Lower lobe of right lung (tissue), 2 donors: ENCODE measurements around the gene TUNAR. TPM values are rescaled to one million over a fixed set of nuclear protein-coding genes. Genes with fewer than 3 reads are reported as not detected.
"Not testable (repeated sequence)": the region's sequence is repeated elsewhere in the genome, so short reads cannot be mapped to it uniquely, and the experiment has no call there.

ENCODE experiments used
- ATAC-seq, 2 donors: fragments of 200-7000 bp; cut with Tn5 transposase; one replicate each; pipeline ENCODE4 v1.9.1; 2020 to 2022; ENCODE audit warnings: mild to moderate bottlenecking in 2 of 2, moderate library complexity in 2 of 2
- DNase-seq: peaks from one replicate; pipeline ENCODE4 v3.0.0-alpha.2; 2020
- H3K27ac ChIP-seq: fragments of 200-600 bp; one replicate; pipeline ENCODE4 v1.8.0; 2022
- H3K27me3 ChIP-seq: fragments of 200-600 bp; one replicate; pipeline ENCODE4 v1.8.0; 2022; ENCODE audit warnings: low read depth
- H3K36me3 ChIP-seq: fragments of 200-600 bp; one replicate; pipeline ENCODE4 v1.8.0; 2022; ENCODE audit warnings: mild to moderate bottlenecking
- H3K4me1 ChIP-seq: fragments of 200-600 bp; one replicate; pipeline ENCODE4 v1.8.0; 2022
- H3K4me3 ChIP-seq: fragments of 200-600 bp; one replicate; pipeline ENCODE4 v1.8.0; 2022; ENCODE audit warnings: mild to moderate bottlenecking
- H3K9me3 ChIP-seq: fragments of 200-600 bp; one replicate; pipeline ENCODE4 v1.8.0; 2022
- intact Hi-C: fragments of 100-400 bp; cut with DNase I; formaldehyde crosslinking; loops from one replicate; pipeline ENCODE4 v1.11.0; 2022
- total RNA-seq: library from RNA; stranded (reverse); fragmentation: NEBNext Ultra II Directional; extraction: Animal tissue kit (Norgen Biotek cat#: 25700); gene quantifications from one replicate; pipeline ENCODE4 v1.2.1, GENCODE V29; 2021
- TF ChIP-seq, protein P1 (sequence below): fragments of 200-600 bp; IDR thresholded peaks from one replicate; pipeline ENCODE4 v1.8.0; 2022; ENCODE audit warnings: antibody characterized with exemption, mild to moderate bottlenecking
- donor health status: DM: no; HTN: yes; CAD: no; lungs with severe emphysema.

TUNAR gene
- total RNA-seq, 1 donor from 2014 or later = not detected

GRCh38 chr14:95959317-95959716, 82.7 kb downstream of the TUNAR start:
- Histone ChIP-seq H3K27me3 (no peaks in the 10 kb centered on the region), H3K27ac (no peak overlapping the region), H3K9me3 (no peaks in the 10 kb centered on the region), H3K4me1 (no peaks in the 10 kb centered on the region), H3K36me3 (no peaks in the 10 kb centered on the region), H3K4me3 (no peak overlapping the region)
- TF ChIP-seq, protein P1, sequence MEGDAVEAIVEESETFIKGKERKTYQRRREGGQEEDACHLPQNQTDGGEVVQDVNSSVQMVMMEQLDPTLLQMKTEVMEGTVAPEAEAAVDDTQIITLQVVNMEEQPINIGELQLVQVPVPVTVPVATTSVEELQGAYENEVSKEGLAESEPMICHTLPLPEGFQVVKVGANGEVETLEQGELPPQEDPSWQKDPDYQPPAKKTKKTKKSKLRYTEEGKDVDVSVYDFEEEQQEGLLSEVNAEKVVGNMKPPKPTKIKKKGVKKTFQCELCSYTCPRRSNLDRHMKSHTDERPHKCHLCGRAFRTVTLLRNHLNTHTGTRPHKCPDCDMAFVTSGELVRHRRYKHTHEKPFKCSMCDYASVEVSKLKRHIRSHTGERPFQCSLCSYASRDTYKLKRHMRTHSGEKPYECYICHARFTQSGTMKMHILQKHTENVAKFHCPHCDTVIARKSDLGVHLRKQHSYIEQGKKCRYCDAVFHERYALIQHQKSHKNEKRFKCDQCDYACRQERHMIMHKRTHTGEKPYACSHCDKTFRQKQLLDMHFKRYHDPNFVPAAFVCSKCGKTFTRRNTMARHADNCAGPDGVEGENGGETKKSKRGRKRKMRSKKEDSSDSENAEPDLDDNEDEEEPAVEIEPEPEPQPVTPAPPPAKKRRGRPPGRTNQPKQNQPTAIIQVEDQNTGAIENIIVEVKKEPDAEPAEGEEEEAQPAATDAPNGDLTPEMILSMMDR = no peak
- intact Hi-C loops = no loop called here
- no peak for ATAC-seq
- DNase-seq = no peak

- intact Hi-C loops = no loop called here
- H3K36me3 ChIP-seq = no peaks in the 10 kb centered on the region
- H3K9me3 ChIP-seq = no peaks in the 10 kb centered on the region
- H3K27ac ChIP-seq = no peak overlapping the region
- DNase-seq = no peak
- no peak for ATAC-seq
- no peaks in the 10 kb centered on the region for H3K4me1 ChIP-seq
- no peaks in the 10 kb centered on the region for H3K27me3 ChIP-seq
- no peak overlapping the region for H3K4me3 ChIP-seq
- TF ChIP-seq, protein P1 = no peak
Observed at GRCh38 chr14:95961481-95961880, 84.8 kb downstream of the TUNAR start.

GRCh38 chr14:95964901-95965300, 88.3 kb downstream of the TUNAR start:
- Histone ChIP-seq H3K4me1 (no peaks in the 10 kb centered on the region), H3K27me3 (no peaks in the 10 kb centered on the region), H3K36me3 (no peaks in the 10 kb centered on the region), H3K4me3 (no peak overlapping the region), H3K9me3 (no peaks in the 10 kb centered on the region), H3K27ac (no peak overlapping the region)
- TF ChIP-seq, protein P1 = no peak
- DNase-seq (no peak), ATAC-seq (no peak)
- intact Hi-C loops = no loop called here

DNA sequence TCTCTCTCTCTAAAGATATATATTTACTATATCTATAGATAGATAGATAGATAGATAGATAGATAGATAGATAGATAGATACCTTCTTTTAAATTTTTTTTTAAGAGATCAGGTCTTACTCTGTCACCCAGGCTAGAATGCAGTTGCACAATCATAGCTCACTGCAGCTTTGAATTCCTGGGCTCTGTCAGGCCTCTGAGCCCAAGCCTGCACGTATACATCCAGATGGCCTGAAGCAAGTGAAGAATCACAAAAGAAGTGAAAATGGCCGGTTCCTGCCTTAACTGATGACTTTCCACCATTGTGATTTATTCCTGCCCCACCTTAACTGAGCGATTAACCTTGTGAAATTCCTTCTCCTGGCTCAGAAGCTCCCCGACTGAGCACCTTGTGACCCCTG, 91.4 kb downstream of the TUNAR start:
- H3K27ac ChIP-seq, H3K27me3 ChIP-seq, ATAC-seq, intact Hi-C loops, DNase-seq, H3K9me3 ChIP-seq, H3K4me1 ChIP-seq, H3K36me3 ChIP-seq, H3K4me3 ChIP-seq: not testable (repeated sequence)

Other genes with a start within 250 kb of the TUNAR start
- gene TCL1B, start 190.4 kb upstream of the TUNAR start, total RNA-seq = not detected
- not detected for gene TCL1A, start 162.7 kb upstream of the TUNAR start, total RNA-seq
- 44.8 TPM for gene C14orf132, start 162.5 kb downstream of the TUNAR start, total RNA-seq